IPS-18c (cell line): Measurements from ENCODE around the gene RTEL1.

Experiments used
- H3K4me3 ChIP-seq: 2 replicates; pipeline ENCODE4 v1.7.0; 2013; ENCODE audit warnings: low read depth, mild to moderate bottlenecking, low read length, moderate library complexity; ENCODE audit not compliant: insufficient read depth
- H3K9me3 ChIP-seq: one replicate; pipeline ENCODE4 v1.6.1; 2013; ENCODE audit warnings: mild to moderate bottlenecking, low read length, moderate library complexity; ENCODE audit not compliant: control insufficient read depth, insufficient read depth

The RTEL1 gene

DNA sequence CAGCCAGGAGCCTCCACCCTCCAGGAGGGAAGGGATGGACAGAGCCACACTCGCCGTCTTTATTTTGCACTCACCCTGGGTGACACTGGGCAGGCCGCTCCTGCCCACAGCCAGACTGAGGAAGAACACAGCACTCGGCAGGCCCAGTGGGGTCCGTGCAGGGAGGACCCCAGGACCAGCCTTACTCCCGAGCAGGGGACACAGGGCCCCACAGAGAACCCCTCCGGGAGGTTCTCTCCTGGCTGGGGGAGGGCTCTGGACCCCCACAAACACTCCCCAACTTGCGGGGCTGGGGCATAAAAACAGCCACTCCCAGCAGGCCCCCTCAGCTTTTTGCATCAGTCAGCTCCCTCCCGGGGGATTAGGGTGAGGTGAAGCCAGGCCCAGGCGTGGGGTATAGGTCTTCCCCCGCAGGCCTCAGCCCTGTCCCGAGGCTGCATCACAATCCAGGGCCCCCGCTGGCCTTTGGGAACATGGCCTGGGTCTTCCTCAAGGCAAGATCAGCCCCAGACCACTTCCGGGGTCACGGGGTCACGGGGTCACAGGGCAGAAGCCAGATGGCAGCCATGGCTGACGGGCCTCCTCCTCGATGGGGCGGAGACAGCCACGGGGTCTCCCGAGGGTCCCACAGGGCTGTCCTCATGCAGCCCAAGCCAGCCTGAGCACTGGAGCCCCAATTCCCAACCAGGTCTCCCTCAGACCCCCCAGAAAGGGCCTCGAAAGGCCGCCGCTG lies 41.5 kb downstream of the RTEL1 start:
- Histone ChIP-seq H3K9me3 (peaks cover 2% of the 10 kb centered on the region), H3K4me3 (no peak overlapping the region)

DNA sequence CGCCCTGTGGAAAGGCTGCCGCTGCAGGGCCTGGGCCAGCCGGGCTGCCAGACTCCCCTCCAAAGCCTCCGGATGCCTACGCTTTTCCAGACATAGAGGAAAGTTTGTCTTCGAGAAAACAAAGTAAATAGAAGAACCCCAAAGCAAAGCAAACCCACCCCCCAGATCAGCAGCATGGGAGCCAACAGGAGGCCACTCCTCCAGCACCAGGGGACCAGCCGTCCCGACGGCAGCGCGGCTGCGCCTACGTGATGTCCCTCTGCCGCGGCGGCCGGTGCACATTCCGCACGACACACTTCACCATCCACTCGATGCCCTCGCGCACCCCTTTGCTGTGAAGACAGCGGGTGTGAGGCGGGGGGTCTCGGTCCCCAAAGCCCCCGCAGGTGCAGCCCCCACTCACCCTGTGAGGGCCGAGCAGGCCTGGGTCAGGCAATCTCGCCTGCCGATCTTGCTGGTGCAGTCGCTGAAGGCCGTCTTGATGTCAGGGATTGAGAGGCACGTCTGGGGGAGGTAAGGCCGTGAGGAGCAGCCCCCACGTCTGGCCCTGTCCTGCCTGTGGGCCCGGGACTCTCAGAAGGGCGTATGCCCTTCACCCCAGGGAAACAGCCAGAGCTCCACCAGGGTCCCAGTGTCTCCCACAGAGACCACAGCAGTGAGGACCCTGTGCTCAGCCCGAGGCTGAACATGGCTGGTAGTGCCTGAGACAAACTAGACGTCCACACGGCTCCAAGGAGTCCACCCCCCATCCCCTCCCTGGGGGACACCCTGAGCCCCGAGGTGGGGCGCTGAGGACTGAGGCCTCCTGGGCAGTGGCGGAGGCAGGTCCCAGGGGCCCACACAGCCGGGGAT lies 42.3 kb downstream of the RTEL1 start:
- H3K9me3 ChIP-seq = peaks cover 2% of the 10 kb centered on the region
- H3K4me3 ChIP-seq = no peak overlapping the region

DNA sequence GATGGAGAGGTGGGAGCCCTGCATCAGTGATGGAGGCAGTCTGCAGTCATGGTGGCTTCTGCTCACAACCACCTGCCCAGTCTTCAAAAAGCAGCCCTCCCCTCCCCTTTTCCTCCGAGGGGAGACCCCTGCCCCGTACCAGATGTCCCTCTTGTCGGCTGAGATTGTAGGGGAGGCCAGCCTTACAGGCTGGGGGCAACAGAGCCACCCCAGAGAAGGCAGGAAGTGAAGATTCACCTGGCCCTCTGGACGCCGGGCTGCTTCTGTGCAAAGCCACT lies 42.9 kb downstream of the RTEL1 start:
- peaks cover 2% of the 10 kb centered on the region for H3K9me3 ChIP-seq

DNA sequence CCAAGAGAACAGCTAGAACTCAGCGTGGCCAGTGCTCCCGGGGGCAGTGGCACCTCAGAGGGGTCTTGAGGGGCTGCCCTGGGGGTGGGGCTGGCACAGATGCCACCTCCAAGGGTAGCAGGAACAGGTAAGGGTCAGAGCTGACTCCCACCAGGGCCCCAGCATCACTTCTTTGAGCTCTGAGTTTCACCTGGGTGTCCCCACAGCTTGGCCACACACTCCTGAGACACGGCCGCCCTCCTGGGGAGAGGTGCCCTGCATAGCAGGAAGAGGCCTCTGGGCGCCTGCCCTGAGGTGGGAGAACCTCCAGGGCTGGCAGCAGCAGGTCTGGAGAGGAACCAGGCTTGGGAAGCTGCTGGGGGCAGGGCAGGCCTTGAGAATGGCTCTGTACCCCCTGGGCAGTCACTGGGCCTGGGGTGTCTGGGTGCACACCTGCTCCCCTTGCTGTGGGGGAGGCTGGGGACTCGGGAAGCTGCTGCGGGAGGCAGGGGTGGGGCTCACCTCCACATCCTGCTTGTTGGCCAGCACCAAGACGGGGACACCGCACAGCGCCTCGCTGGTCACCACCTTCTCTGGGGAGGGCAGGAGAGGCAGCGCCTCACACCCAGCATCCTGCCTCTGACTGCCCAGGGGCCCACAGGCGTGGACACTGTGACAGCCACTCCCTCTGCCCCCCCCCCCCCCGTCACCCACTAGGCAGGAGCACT lies 43.4 kb downstream of the RTEL1 start:
- Histone ChIP-seq H3K9me3 (peaks cover 2% of the 10 kb centered on the region), H3K4me3 (no peak overlapping the region)

More for the DNA sequence above, 42.9 kb downstream of the RTEL1 start:
- no peak overlapping the region for H3K4me3 ChIP-seq

DNA sequence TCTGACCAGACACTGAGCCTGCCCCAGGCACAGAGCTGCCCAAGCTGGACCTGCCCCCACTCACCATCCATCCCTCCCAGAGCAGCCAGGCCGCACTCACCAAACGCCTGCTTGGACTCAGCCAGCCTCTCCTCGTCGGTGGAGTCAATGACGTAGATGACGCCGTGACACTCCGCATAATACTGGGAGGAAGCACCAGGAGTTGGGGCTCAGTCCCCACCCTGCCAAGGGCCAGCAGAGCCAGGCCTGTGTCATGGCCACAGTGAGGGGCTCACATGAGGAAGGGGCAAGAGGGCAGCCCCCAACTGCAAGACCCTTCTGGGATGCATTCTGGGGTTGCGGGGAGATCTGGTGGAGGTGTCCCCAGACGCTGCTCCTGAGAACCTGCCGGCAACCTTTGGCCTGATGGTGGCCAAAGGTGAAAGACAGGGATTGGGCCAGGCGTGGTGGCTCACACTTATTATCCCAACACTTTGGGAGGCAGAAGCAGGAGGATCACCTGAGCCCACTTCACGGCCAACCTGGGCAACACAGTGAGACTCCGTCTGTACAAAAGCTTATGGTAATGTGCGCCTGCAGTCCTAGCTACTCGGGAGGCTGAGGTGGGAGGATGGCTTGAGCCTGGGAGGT lies 44.0 kb downstream of the RTEL1 start:
- peaks cover 2% of the 10 kb centered on the region for H3K9me3 ChIP-seq
- no peak overlapping the region for H3K4me3 ChIP-seq

DNA sequence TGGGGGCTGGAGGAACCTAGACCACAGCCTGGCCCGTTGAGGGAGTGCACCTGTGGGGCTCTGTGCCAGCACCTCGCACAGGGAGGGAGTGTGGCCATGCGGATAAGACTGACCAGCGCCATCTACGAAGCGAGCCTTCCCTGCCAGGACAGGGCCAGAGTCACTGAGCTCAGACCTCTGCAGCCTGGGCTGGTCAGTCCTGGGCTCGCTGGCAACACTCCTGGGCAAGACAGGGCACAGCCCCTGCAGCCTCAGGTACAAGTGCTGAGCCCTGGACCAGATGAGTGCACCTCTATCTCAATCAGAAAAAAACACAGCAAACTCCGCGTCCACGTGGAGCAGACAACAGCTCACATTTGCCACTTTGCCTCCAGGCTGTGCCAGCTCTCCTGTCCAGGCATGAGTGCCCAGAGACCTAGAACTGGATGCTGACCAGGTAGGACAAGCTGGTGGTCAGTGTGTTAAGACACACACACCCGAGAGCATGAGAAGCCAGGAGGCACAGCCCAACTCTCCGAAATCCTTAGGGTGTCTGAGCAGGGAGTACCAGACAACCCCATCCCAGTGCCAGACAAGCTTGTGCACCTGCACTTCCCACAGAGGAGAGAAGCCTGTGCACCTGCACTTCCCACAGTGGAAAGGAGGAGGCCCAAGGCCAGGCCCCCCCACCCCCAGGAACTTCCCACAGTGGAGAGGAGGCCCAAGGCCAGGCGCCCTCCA lies 44.8 kb downstream of the RTEL1 start:
- Histone ChIP-seq H3K9me3 (no peaks in the 10 kb centered on the region), H3K4me3 (no peak overlapping the region)

DNA sequence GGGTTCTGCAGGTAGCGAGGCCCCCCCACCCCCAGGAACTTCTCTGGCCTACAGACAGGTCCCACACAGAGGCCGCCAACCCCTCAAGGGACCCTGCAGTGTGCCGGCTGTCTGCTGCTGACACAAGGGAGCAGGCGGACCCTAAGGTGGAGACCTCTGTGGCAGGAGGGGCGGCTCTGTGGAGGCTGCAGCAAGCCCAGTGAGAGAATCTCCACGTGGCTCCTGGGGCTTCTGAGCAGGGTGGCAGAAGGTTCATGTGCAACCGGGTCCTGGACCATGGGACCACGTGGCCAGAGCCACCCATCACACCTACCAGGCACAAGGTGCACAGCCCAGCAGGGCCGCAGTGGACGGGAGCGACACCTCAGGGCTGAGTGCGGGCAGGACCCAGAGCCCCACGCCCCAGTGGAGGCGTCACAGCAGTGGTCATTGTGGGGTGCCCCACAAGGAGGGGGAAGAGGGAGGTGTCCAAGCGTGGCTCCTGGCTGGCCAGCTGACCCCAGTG lies 45.4 kb downstream of the RTEL1 start:
- H3K9me3 ChIP-seq = no peaks in the 10 kb centered on the region
- H3K4me3 ChIP-seq = no peak overlapping the region

DNA sequence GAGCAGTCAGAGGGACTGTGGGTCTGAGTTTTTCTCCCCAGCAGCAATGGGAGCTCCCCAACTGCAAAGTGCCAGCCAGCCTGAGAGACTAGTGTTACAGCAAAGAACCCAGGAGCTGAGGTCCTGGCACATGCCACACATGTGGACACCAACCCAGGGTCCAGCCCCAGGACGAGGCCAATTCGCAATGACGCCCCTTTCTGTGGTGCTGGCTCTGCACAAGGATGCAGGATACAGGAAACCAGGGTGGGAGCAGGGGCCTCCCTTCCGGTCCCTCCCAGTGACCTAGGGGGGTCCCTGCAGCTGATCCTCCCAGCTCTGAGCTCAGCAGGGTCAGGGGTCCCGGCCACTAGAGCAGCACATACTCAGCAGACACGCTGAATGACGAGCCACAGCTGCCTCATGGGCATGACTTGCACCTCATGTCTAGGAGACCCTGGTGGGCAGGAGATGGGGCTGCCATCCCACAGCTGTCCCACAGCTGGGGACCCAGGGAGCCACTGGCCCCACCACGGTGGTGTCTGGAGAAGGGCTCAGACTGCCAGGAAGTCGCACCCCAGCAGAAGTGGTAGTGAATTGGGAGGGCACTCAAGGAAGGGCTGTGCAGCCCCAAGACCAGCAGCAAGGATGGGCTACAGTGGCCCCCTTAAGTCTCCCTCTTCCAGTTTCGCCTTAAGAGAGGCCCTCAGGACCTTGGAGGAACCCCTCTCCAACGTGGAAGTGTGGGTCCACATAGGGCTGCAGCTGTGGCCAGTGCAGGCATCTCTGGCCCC lies 46.0 kb downstream of the RTEL1 start:
- H3K9me3 ChIP-seq = no peaks in the 10 kb centered on the region
- H3K4me3 ChIP-seq = no peak overlapping the region

DNA sequence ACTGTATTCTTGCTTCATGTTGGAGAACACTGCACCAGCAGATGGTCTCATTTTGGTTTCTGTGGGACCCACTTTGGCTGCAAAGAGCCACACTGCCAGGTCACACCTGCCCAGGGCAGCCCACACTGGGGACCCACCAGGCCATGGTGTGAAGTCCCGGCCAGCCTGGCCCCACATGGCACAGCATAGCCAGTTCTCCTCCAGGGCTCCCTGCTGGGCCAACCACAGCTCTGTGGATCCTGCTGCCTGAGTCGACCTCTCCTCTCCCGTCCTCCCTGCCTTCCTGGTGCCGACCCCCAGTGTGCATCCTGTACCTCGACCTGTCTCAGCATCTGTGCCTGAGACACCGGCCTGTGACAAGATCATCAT lies 46.6 kb downstream of the RTEL1 start:
- H3K4me3 ChIP-seq = no peak overlapping the region
- no peaks in the 10 kb centered on the region for H3K9me3 ChIP-seq

DNA sequence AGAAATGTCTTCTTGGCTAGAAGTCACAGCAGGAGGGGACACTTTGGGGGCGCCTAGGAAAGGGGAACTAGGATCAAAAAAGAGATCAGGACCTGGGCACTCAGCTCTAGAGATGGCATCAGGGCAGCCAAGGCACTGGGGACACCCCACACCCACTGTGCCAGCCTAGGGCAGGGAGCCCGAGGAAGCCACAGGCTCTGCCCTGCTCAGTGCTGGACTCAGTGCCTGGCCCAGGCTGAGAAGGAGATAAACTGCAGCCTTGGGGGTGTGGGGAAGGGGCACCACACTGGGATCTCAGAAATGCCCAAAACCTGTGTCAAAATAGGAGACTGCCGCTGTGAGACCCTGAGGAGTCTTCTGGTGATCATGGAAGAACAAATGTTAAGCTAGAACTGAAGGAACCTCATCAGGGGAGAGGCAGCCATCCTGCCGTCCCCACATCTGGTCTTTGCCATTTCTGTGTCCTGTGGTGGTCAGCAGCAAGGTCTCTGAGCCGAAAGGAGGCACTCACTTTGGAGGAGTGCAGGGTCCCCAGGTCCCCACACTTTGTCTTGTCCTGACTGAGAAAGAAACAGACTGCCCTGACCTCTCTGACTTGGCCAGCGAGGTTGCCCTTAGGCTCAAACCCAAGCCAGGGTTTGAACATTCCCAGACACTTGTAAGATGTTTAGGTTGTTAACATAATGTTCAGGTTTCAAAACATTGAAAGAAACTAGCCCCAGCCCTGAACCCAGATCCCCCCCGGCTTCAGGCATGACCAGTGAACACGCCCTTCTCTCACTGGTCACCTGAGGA lies 47.3 kb downstream of the RTEL1 start:
- Histone ChIP-seq H3K9me3 (no peaks in the 10 kb centered on the region), H3K4me3 (no peak overlapping the region)

DNA sequence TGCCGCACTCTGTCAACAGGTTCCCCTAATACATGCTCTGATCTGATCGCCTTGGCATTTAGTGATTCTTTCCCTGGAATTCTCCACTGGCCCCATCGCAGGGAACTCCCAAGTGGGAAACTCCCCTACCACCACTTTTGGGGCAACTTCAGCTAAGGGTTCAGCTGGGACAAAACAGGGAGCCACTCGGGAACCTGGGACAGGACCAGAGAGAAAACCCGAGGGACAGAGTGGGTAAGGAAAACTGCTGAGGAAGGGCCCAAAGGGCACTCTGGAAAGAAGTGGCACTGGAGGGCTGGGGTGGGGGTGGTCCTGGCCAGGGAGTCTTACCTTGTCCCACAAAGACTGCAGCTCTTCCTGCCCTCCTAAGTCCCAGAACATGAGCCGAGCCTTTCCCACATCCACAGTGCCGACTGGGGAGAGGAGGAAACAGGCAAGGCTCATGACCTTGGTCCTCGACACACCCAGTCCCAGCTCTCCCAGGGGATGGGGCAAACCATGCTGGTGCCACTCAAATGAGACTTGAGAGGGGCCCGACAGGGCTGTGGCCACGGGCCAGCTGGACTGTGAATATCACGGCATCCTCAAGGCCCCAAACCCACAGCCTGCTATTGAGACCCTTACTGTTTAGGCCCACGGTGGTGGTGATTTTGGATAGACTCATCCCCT lies 48.0 kb downstream of the RTEL1 start:
- H3K9me3 ChIP-seq = no peaks in the 10 kb centered on the region
- H3K4me3 ChIP-seq = no peak overlapping the region

DNA sequence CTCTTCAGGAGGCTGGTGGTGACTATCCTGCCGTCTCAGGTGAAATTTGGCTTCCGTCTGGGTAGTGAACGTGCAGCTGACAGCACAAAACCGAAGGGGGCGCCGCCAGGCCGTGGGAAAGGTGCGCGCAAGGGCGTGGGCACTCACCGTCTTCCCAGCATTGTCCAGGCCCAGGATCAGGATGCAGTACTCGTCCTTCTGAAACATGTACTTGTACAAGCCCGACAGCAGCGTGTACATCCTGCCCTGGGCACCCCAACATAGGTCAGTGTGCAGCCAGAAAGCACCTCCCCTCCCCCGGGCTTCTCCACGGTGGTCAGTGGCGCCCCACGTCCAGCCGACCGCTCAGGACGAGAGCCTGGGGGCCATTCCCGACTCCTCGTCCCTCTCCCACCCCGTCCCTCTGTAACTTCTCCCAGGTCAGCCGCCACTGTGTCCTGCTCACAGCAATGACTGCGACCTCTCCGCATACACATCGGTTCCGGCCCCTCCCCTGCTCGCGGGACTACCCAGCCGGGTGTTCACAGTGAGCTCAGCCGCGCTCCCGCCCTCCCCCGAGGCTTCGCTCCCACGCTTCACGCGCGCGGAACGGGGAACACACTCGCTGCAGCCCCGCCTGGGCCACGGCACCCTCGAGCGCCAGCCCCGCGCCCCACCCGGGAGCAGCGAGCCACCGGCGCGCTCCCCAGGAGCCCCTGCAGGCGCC lies 48.9 kb downstream of the RTEL1 start:
- peak overlapping the region; percentile 90 for H3K4me3 ChIP-seq
- no peaks in the 10 kb centered on the region for H3K9me3 ChIP-seq

DNA sequence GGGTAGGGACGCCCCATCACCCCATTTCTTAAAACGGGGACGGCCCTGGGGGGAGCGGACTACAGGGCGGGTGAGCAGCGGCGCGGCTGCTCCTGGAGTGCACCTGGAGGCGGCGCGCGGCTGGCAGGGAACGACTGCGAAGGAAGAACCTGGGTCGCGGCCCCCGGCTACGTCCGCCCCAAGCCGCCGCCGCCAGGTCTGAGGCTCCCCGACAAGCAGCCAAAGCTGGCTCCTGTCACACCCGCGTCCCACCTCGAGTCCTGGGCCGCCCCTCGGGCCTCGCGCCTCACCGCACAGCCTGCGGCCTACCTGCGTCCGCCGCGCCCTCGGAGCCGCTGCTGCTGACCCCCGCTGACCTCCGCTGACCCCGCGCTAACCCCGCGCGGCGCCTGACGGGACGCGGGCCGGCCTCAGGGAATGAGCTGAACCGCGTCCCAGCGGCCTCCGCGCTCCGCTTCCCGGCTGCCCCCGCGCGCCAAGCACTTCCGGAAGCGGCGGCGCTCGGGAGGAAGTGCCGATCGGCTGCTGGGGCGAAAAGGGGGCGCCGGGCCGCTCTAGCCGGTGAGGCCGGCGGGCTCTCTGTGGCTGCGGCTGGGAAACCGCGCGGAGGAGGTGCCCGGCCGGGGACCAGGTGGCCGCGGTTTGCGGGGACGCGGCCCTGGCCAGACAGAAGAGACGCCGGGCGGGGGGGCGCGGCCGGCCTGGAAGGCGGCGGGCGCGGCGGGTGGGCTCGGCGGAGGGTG lies 49.6 kb downstream of the RTEL1 start, which contains the start of the genes ARFRP1 and ZGPAT:
TSS of gene ARFRP1 (minus strand) at position 419 of the 743 bp plus-strand sequence. CDS start 885 bp downstream, outside the sequence.
TSS of gene ZGPAT (plus strand) at position 482 of the 743 bp plus-strand sequence. CDS start 542 bp downstream, outside the sequence.
- Histone ChIP-seq H3K4me3 (peak within 1 kb of the TSS; percentile 90), H3K9me3 (no peaks in the 10 kb centered on the region)
